SK-N-SH (cell line): ENCODE results near the gene ATP1B1.

Source experiments
- EZH2phosphoT487 ChIP-seq: fragments of 200-600 bp; sonication (generic); IDR thresholded peaks from 2 replicates; pipeline ENCODE4 v1.6.1; 2017; ENCODE audit warnings: low read depth, mixed run types, mild to moderate bottlenecking, antibody characterized with exemption, moderate library complexity, borderline replicate concordance
- POLR2AphosphoS5 ChIP-seq: IDR thresholded peaks from 2 replicates; pipeline ENCODE4 v1.6.1; 2012; ENCODE audit warnings: low read depth, low read length

GRCh38 chr1:169148472-169149252, 42.2 kb downstream of the ATP1B1 start:
- TF ChIP-seq POLR2AphosphoS5 (no peak), EZH2phosphoT487 (no peak)
